ENCODE results near the gene CYP1A2. TPM values are rescaled to one million over a fixed set of nuclear protein-coding genes. Genes with fewer than 3 reads are reported as not detected.

CYP1A2 gene
- total and polyA plus RNA-seq, 4 donors, result 0.05 to 0.57 (median 0.17) TPM; not detected in 1

GRCh38 chr15:74730619-74731316 lies 17.9 kb upstream of the CYP1A2 start:
- no peak for TF ChIP-seq CTCF (IDR thresholded peaks at IDR 0.05; ENCODE audit: control extremely low read depth, extremely low read depth)

GRCh38 chr15:74732846-74733245 lies 15.8 kb upstream of the CYP1A2 start:
- DNase-seq (no peak), ATAC-seq (ENCODE audit: insufficient read depth, low FRiP score) (no peak)
- H3K9me3 ChIP-seq (ENCODE audit: control insufficient read depth in 4 of 4, insufficient read depth in 3 of 4, low read length in 3 of 4), result no peaks in the 10 kb centered on the region
- no peaks in the 10 kb centered on the region for H3K36me3 ChIP-seq (ENCODE audit: control insufficient read depth in 4 of 4, insufficient read depth in 4 of 4, low read length in 4 of 4)
- TF ChIP-seq CTCF (IDR thresholded peaks at IDR 0.05; ENCODE audit: control extremely low read depth, extremely low read depth), result no peak
- H3K4me3 ChIP-seq, result no peak overlapping the region
- H3K27me3 ChIP-seq (ENCODE audit: control insufficient read depth in 3 of 3, insufficient read depth in 3 of 3, low read length in 2 of 3), result peaks cover 0 to 19% (median 8%) of the 10 kb centered on the region in 3 donors
- H3K9ac ChIP-seq (ENCODE audit: insufficient read depth in 1 of 2, low read length in 2 of 2), result no peak overlapping the region
- H3K27ac ChIP-seq (ENCODE audit: low read depth in 1 of 2, low read length in 1 of 2), result no peak overlapping the region
- H3K4me1 ChIP-seq (ENCODE audit: control insufficient read depth in 5 of 5, insufficient read depth in 5 of 5, low read length in 5 of 5), result peaks cover 0 to 12% (median 0%) of the 10 kb centered on the region in 5 donors
- WGBS, 2 donors, result 88 to 90% methylated on average over 5 of the region's 5 CpGs

More at GRCh38 chr15:74730619-74731316, 17.9 kb upstream of the CYP1A2 start:
- H3K36me3 ChIP-seq (ENCODE audit: control insufficient read depth in 4 of 4, insufficient read depth in 4 of 4, low read length in 4 of 4), result no peaks in the 10 kb centered on the region
- no peak for DNase-seq
- H3K4me3 ChIP-seq, result no peak overlapping the region
- peaks cover 0 to 33% (median 22%) of the 10 kb centered on the region in 3 donors for H3K27me3 ChIP-seq (ENCODE audit: control insufficient read depth in 3 of 3, insufficient read depth in 3 of 3, low read length in 2 of 3)
- no peak overlapping the region for H3K27ac ChIP-seq (ENCODE audit: low read depth in 1 of 2, low read length in 1 of 2)
- H3K9me3 ChIP-seq (ENCODE audit: control insufficient read depth in 4 of 4, insufficient read depth in 3 of 4, low read length in 3 of 4), result no peaks in the 10 kb centered on the region
- WGBS, 2 donors, result 75 to 80% methylated on average over 7 of the region's 7 CpGs
- ATAC-seq (ENCODE audit: insufficient read depth, low FRiP score), result no peak
- no peak overlapping the region for H3K9ac ChIP-seq (ENCODE audit: insufficient read depth in 1 of 2, low read length in 2 of 2)
- H3K4me1 ChIP-seq (ENCODE audit: control insufficient read depth in 5 of 5, insufficient read depth in 5 of 5, low read length in 5 of 5), result peaks cover 0 to 18% (median 0%) of the 10 kb centered on the region in 5 donors

- 95 to 98% methylated on average over 3 of the region's 3 CpGs for WGBS, 2 donors
- Histone ChIP-seq H3K9me3 (ENCODE audit: control insufficient read depth in 4 of 4, insufficient read depth in 3 of 4, low read length in 3 of 4) (no peaks in the 10 kb centered on the region), H3K9ac (ENCODE audit: insufficient read depth in 1 of 2, low read length in 2 of 2) (no peak overlapping the region), H3K36me3 (ENCODE audit: control insufficient read depth in 4 of 4, insufficient read depth in 4 of 4, low read length in 4 of 4) (no peaks in the 10 kb centered on the region), H3K27me3 (ENCODE audit: control insufficient read depth in 3 of 3, insufficient read depth in 3 of 3, low read length in 2 of 3) (peaks cover 0 to 17% (median 5%) of the 10 kb centered on the region in 3 donors), H3K4me3 (no peak overlapping the region), H3K27ac (ENCODE audit: low read depth in 1 of 2, low read length in 1 of 2) (no peak overlapping the region), H3K4me1 (ENCODE audit: control insufficient read depth in 5 of 5, insufficient read depth in 5 of 5, low read length in 5 of 5) (peaks cover 0 to 12% (median 0%) of the 10 kb centered on the region in 5 donors)
- no peak for TF ChIP-seq CTCF (IDR thresholded peaks at IDR 0.05; ENCODE audit: control extremely low read depth, extremely low read depth)
- DNase-seq (no peak), ATAC-seq (ENCODE audit: insufficient read depth, low FRiP score) (no peak)
These were observed 15.4 kb upstream of the CYP1A2 start for GRCh38 chr15:74733269-74733668.
